GM19438 (cell line): Measurements from ENCODE around the gene ACTBL2.
"Not testable (repeated sequence)": the region's sequence is repeated elsewhere in the genome, so short reads cannot be mapped to it uniquely, and the experiment has no call there.

Source experiments
- ATAC-seq: cut with Tn5 transposase; IDR thresholded peaks from one replicate; pipeline ENCODE4 v1.9.1; 2021; ENCODE audit warnings: low read depth; ENCODE audit not compliant: unreplicated experiment

Gene ACTBL2

GRCh38 chr5:57495285-57496086, 12.9 kb upstream of the ACTBL2 start:
- ATAC-seq: no peak

GRCh38 chr5:57494104-57495098, 11.8 kb upstream of the ACTBL2 start:
- ATAC-seq: no peak

GRCh38 chr5:57493034-57493433, 10.4 kb upstream of the ACTBL2 start:
- ATAC-seq: no peak

GRCh38 chr5:57492632-57493031, 10.0 kb upstream of the ACTBL2 start:
- no peak for ATAC-seq

GRCh38 chr5:57491369-57491965, 8.9 kb upstream of the ACTBL2 start:
- ATAC-seq: no peak

- ATAC-seq: no peak
These were observed 5.8 kb upstream of the ACTBL2 start for GRCh38 chr5:57488215-57488955.

GRCh38 chr5:57486027-57486602, 3.5 kb upstream of the ACTBL2 start:
- ATAC-seq: no peak

GRCh38 chr5:57478826-57479225, 3.8 kb downstream of the ACTBL2 start:
- ATAC-seq: no peak

- no peak for ATAC-seq
These were observed 6.0 kb downstream of the ACTBL2 start for GRCh38 chr5:57476601-57477056.

- no peak for ATAC-seq
These were observed 12.3 kb downstream of the ACTBL2 start for GRCh38 chr5:57470339-57470738.

- no peak for ATAC-seq
These were observed 14.0 kb downstream of the ACTBL2 start for GRCh38 chr5:57468481-57469163.

GRCh38 chr5:57466544-57466943, 16.1 kb downstream of the ACTBL2 start:
- no peak for ATAC-seq

GRCh38 chr5:57460056-57460455, 22.6 kb downstream of the ACTBL2 start:
- ATAC-seq: not testable (repeated sequence)

GRCh38 chr5:57458443-57458842, 24.2 kb downstream of the ACTBL2 start:
- no peak for ATAC-seq

- no peak for ATAC-seq
These were observed 26.0 kb downstream of the ACTBL2 start for GRCh38 chr5:57456531-57457135.

GRCh38 chr5:57455511-57456455, 26.8 kb downstream of the ACTBL2 start:
- no peak for ATAC-seq

- ATAC-seq: no peak
These were observed 27.7 kb downstream of the ACTBL2 start for GRCh38 chr5:57454896-57455295.

GRCh38 chr5:57453728-57454127, 28.9 kb downstream of the ACTBL2 start:
- no peak for ATAC-seq
